Activated CD8-positive, alpha-beta T cell treated with anti-CD3 and anti-CD28 coated beads, Interleukin-2, amount 10 ng/mL, durations not matched to agents 7 days and 5 days (primary cell): ENCODE measurements around the gene AREL1. TPM values are rescaled to one million over a fixed set of nuclear protein-coding genes. Genes with fewer than 3 reads are reported as not detected.

Source experiments
- ATAC-seq: fragments of 150-1000 bp; cut with Tn5 transposase; one replicate; pipeline ENCODE4 v1.10.0; 2021; ENCODE audit warnings: moderate library complexity
- CTCF ChIA-PET: fragments of 350-600 bp; sonication (Branson Sonifier 250); formaldehyde crosslinking; loops from one replicate; lab custom pipeline; 2021; ENCODE audit warnings: antibody characterized with exemption; lab: Charles Lee
- POLR2A ChIA-PET: fragments of 350-600 bp; sonication (Branson Sonifier 250); formaldehyde crosslinking; loops from one replicate; lab custom pipeline; 2021; ENCODE audit warnings: antibody characterized with exemption; lab: Charles Lee
- DNase-seq: peaks from one replicate; pipeline ENCODE4 v3.0.0-alpha.2; 2020
- H3K27ac Mint-ChIP-seq: one replicate; pipeline ENCODE4 v1.8.0; 2021; ENCODE audit warnings: mild to moderate bottlenecking, mixed read lengths
- H3K27me3 Mint-ChIP-seq: one replicate; pipeline ENCODE4 v1.8.0; 2021; ENCODE audit warnings: low read depth, mixed read lengths
- H3K36me3 Mint-ChIP-seq: one replicate; pipeline ENCODE4 v1.8.0; 2021; ENCODE audit warnings: low read depth, mixed read lengths
- H3K4me1 Mint-ChIP-seq: one replicate; pipeline ENCODE4 v1.8.0; 2021; ENCODE audit warnings: low read depth, mixed read lengths
- H3K4me3 Mint-ChIP-seq: one replicate; pipeline ENCODE4 v1.8.0; 2021; ENCODE audit warnings: mild to moderate bottlenecking, mixed read lengths
- H3K9me3 Mint-ChIP-seq: one replicate; pipeline ENCODE4 v1.8.0; 2022; ENCODE audit warnings: mixed read lengths; ENCODE audit not compliant: insufficient read depth
- total RNA-seq, 2 experiments: library from RNA; stranded (reverse); gene quantifications; one replicate each; pipeline ENCODE4 v1.2.3, GENCODE V29; 2021

The AREL1 gene
- total RNA-seq, 2 experiments from 2014 or later: 44.1 to 44.9 TPM

DNA sequence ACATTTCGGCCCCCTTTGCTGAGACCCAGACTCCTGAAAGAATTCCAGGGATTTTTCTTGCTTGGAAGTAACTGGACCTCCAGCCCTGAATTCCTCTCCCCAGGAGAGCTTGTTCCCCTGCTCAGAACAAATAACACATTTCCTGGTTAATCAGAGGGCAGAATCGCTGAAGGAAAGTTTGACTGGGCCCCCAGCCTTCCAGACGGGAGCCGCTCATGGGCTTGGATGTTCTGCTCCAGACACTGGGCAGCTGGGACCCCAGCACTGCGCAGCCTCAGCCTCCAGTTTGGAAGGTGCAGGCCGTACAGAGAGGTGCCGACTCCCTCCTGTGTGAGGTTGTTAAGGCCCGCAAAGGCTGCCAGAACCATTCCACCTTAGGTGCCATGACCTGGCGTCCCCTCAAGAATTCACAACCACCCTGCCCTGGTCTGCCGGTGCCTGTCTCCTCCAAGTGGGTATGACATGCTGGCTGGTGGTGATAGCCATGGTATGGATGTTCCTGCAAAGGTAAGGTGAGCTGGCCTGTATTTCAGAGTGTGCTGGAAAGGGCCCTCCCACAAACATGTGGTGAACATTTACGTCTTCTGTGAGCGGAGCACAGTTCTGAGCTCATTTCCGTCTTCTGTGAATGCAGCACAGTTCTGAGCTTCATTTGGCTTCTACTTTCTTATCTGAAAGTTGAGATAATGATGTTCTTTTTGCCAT, 95.7 kb downstream of the AREL1 start:
- POLR2A ChIA-PET: interaction anchor here (1.2 to 2.4 kb wide), 2 partner anchors 11 to 36 kb away, joined by 3 to 8 read pairs; no protein-coding TSS in a partner anchor
- H3K4me3 Mint-ChIP-seq: peak overlapping the region; percentile 55
- H3K36me3 Mint-ChIP-seq: no peaks in the 10 kb centered on the region
- H3K4me1 Mint-ChIP-seq: peaks cover 57% of the 10 kb centered on the region
- ATAC-seq: no peak
- H3K27me3 Mint-ChIP-seq: peaks cover 53% of the 10 kb centered on the region
- H3K27ac Mint-ChIP-seq: peak overlapping the region; percentile 85
- CTCF ChIA-PET: interaction anchor here (1.1 to 2.8 kb wide), 5 partner anchors 8 to 244 kb away, joined by 3 to 26 read pairs (median 4); no protein-coding TSS in a partner anchor
- H3K9me3 Mint-ChIP-seq: no peaks in the 10 kb centered on the region
- DNase-seq: no peak

DNA sequence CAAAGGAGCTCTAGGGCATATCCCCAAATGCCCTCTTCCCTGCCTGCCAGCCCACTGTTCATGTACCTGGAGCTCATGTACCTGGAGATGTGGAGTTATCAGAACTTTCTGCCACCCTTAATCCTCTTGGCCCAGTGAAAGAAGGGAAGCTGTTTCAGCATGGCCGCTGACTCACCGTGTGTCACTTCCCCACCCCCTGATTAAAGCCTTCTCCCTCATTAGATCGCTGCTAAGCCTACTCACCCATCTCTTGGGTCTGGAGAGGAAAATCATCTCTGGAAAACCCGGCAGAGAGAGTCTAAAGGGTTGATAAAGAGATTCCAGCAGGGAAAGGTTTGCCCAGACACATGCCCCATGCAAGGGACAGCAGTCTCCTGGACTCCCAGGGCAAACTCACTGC, 96.4 kb downstream of the AREL1 start:
- Mint-ChIP-seq H3K27me3 (peaks cover 47% of the 10 kb centered on the region), H3K4me3 (no peak overlapping the region), H3K9me3 (no peaks in the 10 kb centered on the region), H3K4me1 (peaks cover 58% of the 10 kb centered on the region), H3K36me3 (no peaks in the 10 kb centered on the region), H3K27ac (no peak overlapping the region)
- POLR2A ChIA-PET: interaction anchor here (1.1 to 1.2 kb wide), 2 partner anchors 37 to 147 kb away, joined by 3 read pairs; partner anchors contain the start of gene YLPM1
- ATAC-seq (no peak), DNase-seq (no peak)
- CTCF ChIA-PET: interaction anchor here (1.9 to 2.8 kb wide), 3 partner anchors 7 to 245 kb away, joined by 4 to 26 read pairs (median 6); no protein-coding TSS in a partner anchor

DNA sequence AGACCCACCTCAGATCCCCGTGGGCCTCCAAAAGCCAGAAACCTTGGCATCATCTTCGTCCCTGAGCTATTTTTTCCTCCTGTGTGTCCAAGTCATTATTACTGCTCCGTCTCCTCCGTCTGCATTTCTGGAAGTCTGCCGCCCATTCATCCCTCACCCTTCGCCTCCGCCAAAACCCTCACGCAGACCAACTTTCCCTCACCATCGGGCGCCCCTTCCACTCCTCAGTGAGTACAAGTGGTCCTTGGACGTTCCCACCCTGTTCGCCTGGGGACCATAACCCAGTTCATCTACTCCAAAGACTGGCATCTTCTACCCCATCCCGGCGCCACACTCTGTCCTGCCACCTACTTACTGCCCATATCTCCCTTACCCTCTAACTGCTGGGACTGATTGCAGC, 97.1 kb downstream of the AREL1 start:
- ATAC-seq (no peak), DNase-seq (no peak)
- Mint-ChIP-seq H3K4me3 (no peak overlapping the region), H3K9me3 (no peaks in the 10 kb centered on the region), H3K4me1 (peaks cover 50% of the 10 kb centered on the region), H3K27ac (no peak overlapping the region), H3K27me3 (peaks cover 47% of the 10 kb centered on the region), H3K36me3 (no peaks in the 10 kb centered on the region)
- ChIA-PET POLR2A (interaction anchor here (1.1 kb wide), 1 partner anchor 148 kb away, joined by 3 read pairs; the partner anchor contains the start of gene YLPM1), CTCF (interaction anchor here (1.9 to 2.0 kb wide), 2 partner anchors 189 to 245 kb away, joined by 4 to 6 read pairs; no protein-coding TSS in a partner anchor)

DNA sequence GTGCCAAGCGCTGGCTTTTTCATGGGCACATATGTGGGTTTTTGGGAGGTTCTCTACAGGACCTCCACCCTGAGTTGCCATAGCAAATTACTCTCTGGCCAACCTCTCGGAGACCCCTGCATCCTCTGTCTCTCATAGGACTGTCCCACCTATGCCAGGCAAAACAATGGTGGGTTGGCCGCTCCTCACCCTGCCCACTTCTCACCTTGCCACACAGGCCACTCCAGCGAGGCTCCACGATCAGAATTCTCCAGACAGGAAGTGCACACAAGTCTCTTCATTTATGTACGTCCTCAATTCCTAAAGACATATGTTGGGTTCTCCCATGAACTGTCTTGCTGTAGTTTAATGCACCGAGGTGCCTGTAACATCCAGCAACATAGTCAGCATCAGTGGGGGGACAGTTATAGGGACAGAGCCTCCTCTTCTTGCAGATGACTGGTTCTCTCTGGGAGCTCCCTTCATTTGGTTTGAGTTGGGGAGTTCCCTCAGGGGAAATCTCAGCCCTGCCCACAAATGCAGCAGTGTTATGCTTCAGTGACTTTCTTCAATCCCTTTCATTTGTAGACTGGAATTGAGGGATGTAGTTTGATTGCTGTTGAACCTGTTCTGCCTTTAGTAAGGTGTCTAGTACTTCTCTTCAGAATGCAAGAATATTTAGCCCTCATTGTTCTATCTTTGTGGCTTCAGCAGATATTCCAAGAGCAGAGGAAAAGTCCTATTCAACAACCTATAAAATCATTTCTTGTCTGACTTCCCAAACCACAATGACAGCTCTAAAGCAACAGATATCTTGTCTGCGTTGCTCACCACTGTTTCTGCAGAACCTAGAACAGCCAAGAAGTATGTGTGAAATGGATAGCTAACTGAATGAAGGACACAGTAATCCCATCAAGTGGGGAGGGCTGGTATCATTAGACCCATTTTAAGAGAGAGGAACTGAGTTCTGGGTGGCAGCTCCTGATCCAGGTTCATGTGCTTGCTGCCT, 98.1 kb downstream of the AREL1 start:
- CTCF ChIA-PET: no interaction called here
- Mint-ChIP-seq H3K4me3 (no peak overlapping the region), H3K27ac (no peak overlapping the region), H3K9me3 (no peaks in the 10 kb centered on the region), H3K36me3 (no peaks in the 10 kb centered on the region), H3K4me1 (peaks cover 41% of the 10 kb centered on the region), H3K27me3 (peaks cover 48% of the 10 kb centered on the region)
- DNase-seq (no peak), ATAC-seq (no peak)
- POLR2A ChIA-PET: no interaction called here

DNA sequence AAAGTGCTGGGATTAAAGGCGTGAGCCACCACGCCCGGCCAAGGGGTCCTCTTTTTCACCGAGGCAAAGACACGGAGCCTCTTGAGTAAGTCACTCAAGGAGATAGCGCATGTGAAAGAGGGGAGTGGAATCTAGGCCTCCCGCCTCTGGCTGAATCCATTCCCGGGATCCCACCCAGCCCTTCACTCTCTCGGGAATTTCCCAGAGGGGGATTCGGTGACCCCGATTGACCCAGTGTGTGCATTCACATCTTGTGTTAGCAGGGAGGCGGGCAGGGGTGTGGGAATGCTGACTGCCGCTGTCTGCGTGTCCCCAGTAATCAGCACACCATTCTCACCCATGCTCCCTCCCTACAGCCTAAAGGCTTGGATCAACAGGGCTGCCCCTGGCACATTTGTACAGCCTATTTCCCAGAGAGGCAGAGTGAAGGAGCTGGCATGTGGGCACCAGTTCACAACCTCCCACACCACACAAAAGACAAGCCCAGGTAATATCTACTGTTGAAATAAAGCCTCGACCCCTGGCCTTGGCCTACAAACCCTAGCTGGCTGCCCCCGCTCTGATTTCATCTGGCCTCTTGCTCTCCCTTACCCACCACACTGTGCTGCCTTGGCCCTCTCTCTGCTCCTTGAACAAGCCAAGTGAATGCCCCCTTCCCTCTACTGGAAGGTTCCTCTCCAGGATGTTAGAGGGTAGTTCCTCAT, 99.5 kb downstream of the AREL1 start:
- H3K27me3 Mint-ChIP-seq: peaks cover 49% of the 10 kb centered on the region
- POLR2A ChIA-PET: no interaction called here
- no peak overlapping the region for H3K27ac Mint-ChIP-seq
- H3K9me3 Mint-ChIP-seq: no peaks in the 10 kb centered on the region
- CTCF ChIA-PET: interaction anchor here (0.5 to 4.5 kb wide), 23 partner anchors 8 to 259 kb away, joined by 3 to 18 read pairs (median 4); no protein-coding TSS in a partner anchor
- no peak for DNase-seq
- no peak for ATAC-seq
- peaks cover 31% of the 10 kb centered on the region for H3K4me1 Mint-ChIP-seq
- H3K4me3 Mint-ChIP-seq: peak overlapping the region; percentile 4
- H3K36me3 Mint-ChIP-seq: no peaks in the 10 kb centered on the region

DNA sequence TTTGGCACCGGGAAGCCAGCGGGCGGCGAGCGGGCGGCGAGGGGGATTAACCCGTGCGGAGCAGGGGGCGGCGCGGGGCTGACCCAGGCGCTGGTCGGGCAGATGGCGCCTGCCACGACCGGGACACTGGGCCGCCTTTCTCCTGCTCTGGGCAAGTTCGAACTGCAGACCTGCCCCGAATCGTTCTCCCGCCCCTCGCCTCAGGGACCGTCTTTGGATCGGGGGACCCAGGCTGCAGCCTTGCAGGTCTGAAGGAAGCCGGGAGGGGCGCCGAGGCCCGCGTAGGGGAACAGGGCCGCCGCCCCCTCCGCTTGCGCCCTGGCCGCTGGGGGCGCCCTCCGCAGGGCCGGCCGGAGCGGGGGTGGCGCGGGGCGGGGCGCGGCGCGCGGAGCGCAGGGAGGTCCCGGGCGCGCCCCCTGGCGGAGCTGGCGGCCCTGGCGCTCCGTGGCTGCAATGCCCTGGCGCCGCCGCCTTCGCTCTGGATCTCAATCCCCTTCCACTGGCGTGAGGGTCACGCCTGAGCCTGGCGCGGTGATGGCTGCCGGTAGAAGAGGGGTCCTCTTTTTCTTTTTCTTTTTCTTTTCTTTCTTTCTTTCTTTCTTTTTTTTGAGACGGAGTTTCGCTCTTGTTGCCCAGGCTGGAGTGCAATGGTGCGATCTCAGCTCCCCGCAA, 100.4 kb downstream of the AREL1 start:
- no peak overlapping the region for H3K27ac Mint-ChIP-seq
- H3K4me1 Mint-ChIP-seq: peaks cover 22% of the 10 kb centered on the region
- peak; percentile 90 for ATAC-seq

DNA sequence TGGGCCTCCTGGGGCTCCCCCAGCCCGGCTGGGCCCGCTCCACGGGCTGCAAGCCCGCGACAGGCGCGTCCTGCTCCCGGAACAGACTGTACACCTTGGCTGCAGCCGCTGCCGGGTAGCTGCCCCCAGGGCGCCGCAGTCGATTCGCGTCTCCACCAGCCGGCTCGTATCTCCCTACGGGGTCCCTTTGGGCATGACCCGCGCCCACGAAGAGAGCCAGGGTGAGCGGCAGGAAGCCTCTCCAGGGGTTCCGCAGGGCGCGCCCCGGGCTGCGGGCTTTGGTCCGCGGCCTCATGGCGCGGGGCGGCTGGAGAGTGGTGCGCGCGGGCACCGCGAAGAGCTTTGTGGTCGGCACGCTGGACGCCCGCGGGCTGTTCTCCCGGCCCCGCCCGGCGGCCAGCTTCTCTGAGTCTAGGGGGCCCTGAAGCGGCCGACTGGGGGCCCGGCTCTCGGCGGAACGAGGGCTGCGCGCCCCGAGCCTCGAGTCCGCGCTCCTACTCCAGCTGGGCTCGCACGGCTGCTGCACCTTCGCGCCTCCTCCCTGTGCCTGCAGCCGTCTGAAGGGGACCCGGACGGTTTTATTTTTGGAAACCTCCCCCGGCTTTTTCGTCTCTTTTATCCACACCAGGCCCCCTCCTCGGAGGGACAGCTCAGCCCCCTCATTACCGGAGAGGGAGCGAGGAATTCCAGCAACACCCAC, 101.1 kb downstream of the AREL1 start, which contains the start of gene LTBP2:
LTBP2 (minus strand) TSS at position 588 of the 700 bp plus-strand sequence; CDS start at position 295, 293 bp downstream.
- H3K27ac Mint-ChIP-seq: no peak within 1 kb of the TSS
- ChIA-PET CTCF (interaction anchor here (0.7 to 4.5 kb wide), 28 partner anchors 9 to 293 kb away, joined by 3 to 62 read pairs (median 4); partner anchors contain the start of gene YLPM1), POLR2A (no interaction called here)
- DNase-seq (peak; percentile 30), ATAC-seq (peak; percentile 32)
- peaks cover 18% of the 10 kb centered on the region for H3K4me1 Mint-ChIP-seq
- peaks cover 48% of the 10 kb centered on the region for H3K27me3 Mint-ChIP-seq
- H3K9me3 Mint-ChIP-seq: no peaks in the 10 kb centered on the region
- H3K36me3 Mint-ChIP-seq: no peaks in the 10 kb centered on the region
- H3K4me3 Mint-ChIP-seq: peak within 1 kb of the TSS; percentile 73

More for the DNA sequence above, 100.4 kb downstream of the AREL1 start:
- peak; percentile 84 for DNase-seq
- Mint-ChIP-seq H3K9me3 (no peaks in the 10 kb centered on the region), H3K4me3 (peak overlapping the region; percentile 73), H3K27me3 (peaks cover 49% of the 10 kb centered on the region), H3K36me3 (no peaks in the 10 kb centered on the region)
- POLR2A ChIA-PET: no interaction called here
- CTCF ChIA-PET: interaction anchor here (0.5 to 4.5 kb wide), 35 partner anchors 8 to 292 kb away, joined by 3 to 62 read pairs (median 4); partner anchors contain the start of gene YLPM1

Other genes with a start within 250 kb of the AREL1 start
- gene NPC2, start 219.8 kb downstream of the AREL1 start, total RNA-seq: 10 to 100 TPM; 31.4 to 32.2 TPM
- gene ISCA2, start 219.3 kb downstream of the AREL1 start, total RNA-seq: 10 to 100 TPM; 34.5 to 37.8 TPM
- under 1 TPM; 0.05 to 0.29 TPM for gene LTBP2, start 100.8 kb downstream of the AREL1 start, total RNA-seq
- gene FCF1, start 64 bp upstream of the AREL1 start, total RNA-seq: 10 to 100 TPM; 64.1 to 64.2 TPM
- 10 to 100 TPM; 58.2 to 58.4 TPM for gene YLPM1, start 50.2 kb upstream of the AREL1 start, total RNA-seq
- gene PROX2, start 163.1 kb upstream of the AREL1 start, total RNA-seq: under 1 TPM; 0.13 to 0.44 TPM
- 100 to 1,000 TPM; 106 to 108 TPM for gene DLST, start 168.8 kb upstream of the AREL1 start, total RNA-seq
- gene RPS6KL1, start 210.2 kb upstream of the AREL1 start, total RNA-seq: 1 to 10 TPM; 4.3 to 5.2 TPM
- under 1 TPM in 1 of 2 experiments, not detected in 1; 0.21 TPM for gene PGF, start 242.5 kb upstream of the AREL1 start, total RNA-seq